HL-60 (cell line): ENCODE measurements around the gene FBXL17.

Source experiments
- DNase-seq, 2 experiments: peaks; one replicate each; pipeline ENCODE4 v3.0.0-alpha.2; 2010 to 2020; ENCODE audit warnings: low read depth in 1 of 2, low spot score in 1 of 2
- H3K27ac ChIP-seq: fragments of 250-450 bp; sonication (Bioruptor Pico); replicated peaks from 2 replicates; pipeline ENCODE4 v1.5.1; 2020; ENCODE audit warnings: mild to moderate bottlenecking, moderate library complexity
- H3K27me3 ChIP-seq: fragments of 250-450 bp; sonication (Bioruptor Pico); 2 replicates; pipeline ENCODE4 v1.5.1; 2021; ENCODE audit warnings: mild to moderate bottlenecking, moderate library complexity; ENCODE audit not compliant: insufficient read depth, poor library complexity, severe bottlenecking
- H3K4me3 ChIP-seq: replicated peaks from 2 replicates; pipeline ENCODE4 v1.5.1; 2011; ENCODE audit warnings: mild to moderate bottlenecking, control low read depth, low read length; ENCODE audit not compliant: insufficient read depth
- GABPA ChIP-seq: IDR thresholded peaks from 2 replicates; pipeline ENCODE4 v1.6.1; 2012; ENCODE audit warnings: low read depth
- POLR2AphosphoS5 ChIP-seq: IDR thresholded peaks from 2 replicates; pipeline ENCODE4 v1.6.1; 2012; ENCODE audit warnings: low read depth
- REST ChIP-seq: IDR thresholded peaks from 2 replicates; pipeline ENCODE4 v1.6.1; 2012; ENCODE audit warnings: low read depth; ENCODE audit not compliant: insufficient replicate concordance
- SPI1 ChIP-seq: IDR thresholded peaks from 2 replicates; pipeline ENCODE4 v1.6.1; 2012; ENCODE audit warnings: low read depth, mild to moderate bottlenecking, borderline replicate concordance
- TF ChIP-seq, protein P1 (sequence below): IDR thresholded peaks from one replicate; pipeline ENCODE4 v1.5.1; 2011; ENCODE audit warnings: low read length, control low read depth, inconsistent platforms; ENCODE audit not compliant: insufficient read depth

The FBXL17 gene

DNA sequence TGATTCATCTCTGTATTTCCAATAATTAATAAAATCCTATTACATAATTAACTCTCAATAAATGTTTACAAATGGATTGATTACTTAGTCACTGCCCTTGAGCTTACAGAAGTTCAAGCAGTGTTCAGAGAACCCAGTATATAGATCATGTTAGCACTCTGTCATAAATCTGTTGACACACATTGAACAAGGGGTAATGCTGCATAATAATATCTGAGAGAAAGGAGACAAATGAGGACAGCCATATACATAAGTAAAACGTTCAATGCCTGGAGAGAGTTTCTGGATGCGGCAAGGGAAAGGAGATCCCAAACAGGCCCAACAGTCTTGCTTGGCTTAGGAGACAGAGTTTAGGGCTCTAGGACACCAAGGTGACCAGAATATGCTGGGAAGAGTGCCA is 270.2 kb downstream of the FBXL17 start:
- no peak for TF ChIP-seq SPI1
- TF ChIP-seq POLR2AphosphoS5, result no peak
- TF ChIP-seq, protein P1, sequence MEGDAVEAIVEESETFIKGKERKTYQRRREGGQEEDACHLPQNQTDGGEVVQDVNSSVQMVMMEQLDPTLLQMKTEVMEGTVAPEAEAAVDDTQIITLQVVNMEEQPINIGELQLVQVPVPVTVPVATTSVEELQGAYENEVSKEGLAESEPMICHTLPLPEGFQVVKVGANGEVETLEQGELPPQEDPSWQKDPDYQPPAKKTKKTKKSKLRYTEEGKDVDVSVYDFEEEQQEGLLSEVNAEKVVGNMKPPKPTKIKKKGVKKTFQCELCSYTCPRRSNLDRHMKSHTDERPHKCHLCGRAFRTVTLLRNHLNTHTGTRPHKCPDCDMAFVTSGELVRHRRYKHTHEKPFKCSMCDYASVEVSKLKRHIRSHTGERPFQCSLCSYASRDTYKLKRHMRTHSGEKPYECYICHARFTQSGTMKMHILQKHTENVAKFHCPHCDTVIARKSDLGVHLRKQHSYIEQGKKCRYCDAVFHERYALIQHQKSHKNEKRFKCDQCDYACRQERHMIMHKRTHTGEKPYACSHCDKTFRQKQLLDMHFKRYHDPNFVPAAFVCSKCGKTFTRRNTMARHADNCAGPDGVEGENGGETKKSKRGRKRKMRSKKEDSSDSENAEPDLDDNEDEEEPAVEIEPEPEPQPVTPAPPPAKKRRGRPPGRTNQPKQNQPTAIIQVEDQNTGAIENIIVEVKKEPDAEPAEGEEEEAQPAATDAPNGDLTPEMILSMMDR, result no peak
- TF ChIP-seq GABPA, result no peak
- TF ChIP-seq REST, result no peak
- H3K27me3 ChIP-seq, result no peaks in the 10 kb centered on the region
- H3K4me3 ChIP-seq, result no peak overlapping the region

GRCh38 chr5:108109059-108109458 is 272.8 kb downstream of the FBXL17 start:
- TF ChIP-seq, protein P1, result no peak
- TF ChIP-seq REST, result no peak
- no peak for TF ChIP-seq SPI1
- no peak for TF ChIP-seq GABPA
- no peak for TF ChIP-seq POLR2AphosphoS5
- H3K27ac ChIP-seq, result no peak overlapping the region
- H3K4me3 ChIP-seq, result no peak overlapping the region
- no peaks in the 10 kb centered on the region for H3K27me3 ChIP-seq
- DNase-seq, result no peak

More for the DNA sequence above, 270.2 kb downstream of the FBXL17 start:
- DNase-seq, result no peak
- H3K27ac ChIP-seq, result no peak overlapping the region

DNA sequence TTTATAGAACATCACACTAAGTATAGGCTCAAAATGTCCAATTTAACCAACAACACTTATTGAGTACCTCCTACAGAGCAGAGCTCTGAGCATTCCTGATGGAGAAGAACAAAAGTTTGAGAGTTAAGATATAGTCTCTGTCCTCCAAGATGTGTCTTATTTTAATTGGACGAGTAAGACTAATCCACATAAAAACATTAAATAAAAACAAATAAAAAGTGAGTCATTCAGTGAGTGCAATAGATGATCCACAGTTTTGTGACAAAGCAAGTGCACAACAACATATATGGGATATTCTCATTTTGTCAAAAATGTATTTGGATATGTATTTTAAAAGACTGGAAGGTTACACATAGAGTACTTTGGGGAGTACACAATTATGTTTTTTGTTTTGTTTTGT is 277.4 kb downstream of the FBXL17 start:
- Histone ChIP-seq H3K4me3 (no peak overlapping the region), H3K27ac (no peak overlapping the region), H3K27me3 (no peaks in the 10 kb centered on the region)
- TF ChIP-seq REST (no peak), SPI1 (no peak), GABPA (no peak), POLR2AphosphoS5 (no peak)
- TF ChIP-seq, protein P1, result no peak
- no peak for DNase-seq
